Effector CD4-positive, alpha-beta T cell (primary cell): ENCODE measurements around the gene ZNF76.

ENCODE experiments used
- DNase-seq: peaks from one replicate; pipeline ENCODE4 v3.0.0-alpha.2; 2020
- total RNA-seq: gene quantifications from one replicate; lab custom pipeline; 2026; lab: John Stamatoyannopoulos, UW

The ZNF76 gene
- total RNA-seq, result 63.6 reads per million, percentile 73 among the genes with 10 or more reads in this experiment

- DNase-seq, result peak; percentile 90
Measured at GRCh38 chr6:35259194-35259947, at the start of gene ZNF76. ZNF76 (plus strand) TSS chr6:35259735; CDS start chr6:35281152, 21,417 bp downstream.

GRCh38 chr6:35213298-35213791 lies 46.2 kb upstream of the ZNF76 start:
- no peak for DNase-seq

GRCh38 chr6:35213824-35214756 lies 45.4 kb upstream of the ZNF76 start, which contains the start of gene SCUBE3:
SCUBE3 (plus strand) TSS chr6:35213956; CDS start chr6:35214419, 463 bp downstream.
- DNase-seq, result no peak

GRCh38 chr6:35214869-35215664 lies 44.5 kb upstream of the ZNF76 start:
- no peak for DNase-seq

- DNase-seq, result no peak
Measured at GRCh38 chr6:35215665-35216411, 43.7 kb upstream of the ZNF76 start.

- no peak for DNase-seq
Measured at GRCh38 chr6:35216412-35216732, 43.2 kb upstream of the ZNF76 start.

GRCh38 chr6:35216851-35217811 lies 42.4 kb upstream of the ZNF76 start:
- DNase-seq, result no peak

- DNase-seq, result no peak
Measured at GRCh38 chr6:35218021-35218420, 41.5 kb upstream of the ZNF76 start.

GRCh38 chr6:35218456-35218855 lies 41.1 kb upstream of the ZNF76 start:
- no peak for DNase-seq

- DNase-seq, result no peak
Measured at GRCh38 chr6:35219683-35220326, 39.7 kb upstream of the ZNF76 start.

- DNase-seq, result no peak
Measured at GRCh38 chr6:35220711-35221110, 38.8 kb upstream of the ZNF76 start.

- DNase-seq, result no peak
Measured at GRCh38 chr6:35223396-35223795, 36.1 kb upstream of the ZNF76 start.

- no peak for DNase-seq
Measured at GRCh38 chr6:35224720-35225119, 34.8 kb upstream of the ZNF76 start.

GRCh38 chr6:35228481-35228880 lies 31.1 kb upstream of the ZNF76 start:
- DNase-seq, result no peak

- no peak for DNase-seq
Measured at GRCh38 chr6:35229304-35229703, 30.2 kb upstream of the ZNF76 start.

GRCh38 chr6:35230498-35230897 lies 29.0 kb upstream of the ZNF76 start:
- no peak for DNase-seq

GRCh38 chr6:35230950-35231349 lies 28.6 kb upstream of the ZNF76 start:
- no peak for DNase-seq

GRCh38 chr6:35231563-35231962 lies 28.0 kb upstream of the ZNF76 start:
- no peak for DNase-seq

- DNase-seq, result no peak
Measured at GRCh38 chr6:35234901-35235300, 24.6 kb upstream of the ZNF76 start.

- DNase-seq, result no peak
Measured at GRCh38 chr6:35236223-35236622, 23.3 kb upstream of the ZNF76 start.
